Measurements from ENCODE around the gene PCDH9.

PCDH9 gene

GRCh38 chr13:67229481-67230403, at the start of gene PCDH9:
TSS of gene PCDH9 (minus strand) at chr13:67230336. CDS start at chr13:67228440, 1,896 bp downstream.
- no peak for DNase-seq (ENCODE audit: low read depth in 4 of 4, low spot score in 1 of 4)

DNA sequence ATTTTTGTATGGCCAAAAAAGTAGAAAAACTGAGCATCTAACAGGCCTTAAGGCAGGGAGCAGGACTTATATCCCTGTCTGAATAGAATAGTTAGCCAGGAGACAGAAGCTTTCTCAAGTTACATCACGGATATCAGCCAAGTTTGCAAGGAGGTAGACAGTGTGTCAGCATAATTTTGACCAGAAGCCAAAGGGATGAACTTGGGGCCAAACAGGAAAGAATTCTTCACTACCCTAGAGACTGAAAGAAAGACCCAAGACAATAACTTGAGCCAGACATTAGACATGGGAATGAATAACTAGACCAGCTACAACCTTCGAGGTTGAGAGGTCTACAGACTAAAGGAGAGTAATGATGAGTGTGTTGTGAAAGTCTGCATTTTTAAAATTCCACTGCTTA, 48.1 kb upstream of the PCDH9 start:
- no peak for DNase-seq (ENCODE audit: low read depth in 4 of 4, low spot score in 1 of 4)

DNA sequence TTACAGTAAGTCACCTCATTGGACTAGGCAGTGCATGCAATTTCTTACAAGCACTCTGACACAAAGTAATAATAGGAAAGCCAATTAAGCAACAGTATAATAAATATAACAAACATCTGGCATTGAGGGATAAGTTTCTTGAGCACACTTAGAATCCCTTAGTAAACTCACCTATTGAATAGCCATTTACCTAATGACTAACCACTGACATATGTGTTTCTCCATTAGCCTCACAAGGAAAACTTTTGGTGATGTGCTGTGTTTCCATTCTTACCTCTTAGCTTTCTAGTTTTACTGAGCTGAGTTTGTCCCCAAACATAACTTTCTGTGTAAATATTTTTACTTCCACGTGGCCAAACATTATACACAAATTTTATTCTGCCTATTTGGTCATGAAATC, 47.4 kb upstream of the PCDH9 start:
- no peak for DNase-seq (ENCODE audit: low read depth in 4 of 4, low spot score in 1 of 4)

DNA sequence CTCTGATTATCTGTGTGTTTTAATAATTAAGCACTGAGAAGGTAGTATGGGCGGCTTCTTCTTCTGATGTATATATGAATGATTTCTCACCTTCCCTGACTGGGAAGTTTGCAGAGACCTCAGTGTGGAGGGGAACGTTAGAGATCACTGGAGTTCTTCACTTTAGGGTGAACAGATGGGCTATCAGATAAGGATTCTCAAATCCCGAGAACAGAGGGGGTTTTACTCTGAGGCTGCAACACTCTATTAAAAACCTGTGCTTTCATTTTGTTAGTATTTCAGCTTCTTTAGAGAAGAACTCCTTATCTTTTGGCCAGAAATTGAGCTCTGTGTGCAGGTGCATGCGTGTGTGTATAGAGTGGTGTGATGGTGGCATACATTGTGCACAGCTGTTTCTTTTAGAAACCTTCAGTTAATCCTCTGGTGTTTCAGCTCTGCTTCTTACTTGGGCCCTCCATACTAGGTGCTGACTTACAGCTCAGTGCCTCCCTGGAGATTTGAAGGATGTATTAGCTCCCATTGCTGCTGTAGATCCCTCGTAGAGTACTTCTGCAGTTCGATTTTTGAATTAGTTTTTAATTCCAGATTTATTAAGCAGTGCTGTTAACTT, 45.3 kb upstream of the PCDH9 start:
- DNase-seq (ENCODE audit: low read depth in 4 of 4, low spot score in 1 of 4), result no peak

- no peak for DNase-seq (ENCODE audit: low read depth in 4 of 4, low spot score in 1 of 4)
Observed at GRCh38 chr13:67273001-67273400, 42.9 kb upstream of the PCDH9 start.

GRCh38 chr13:67267136-67267535, 37.0 kb upstream of the PCDH9 start:
- DNase-seq (ENCODE audit: low read depth in 4 of 4, low spot score in 1 of 4), result no peak

DNA sequence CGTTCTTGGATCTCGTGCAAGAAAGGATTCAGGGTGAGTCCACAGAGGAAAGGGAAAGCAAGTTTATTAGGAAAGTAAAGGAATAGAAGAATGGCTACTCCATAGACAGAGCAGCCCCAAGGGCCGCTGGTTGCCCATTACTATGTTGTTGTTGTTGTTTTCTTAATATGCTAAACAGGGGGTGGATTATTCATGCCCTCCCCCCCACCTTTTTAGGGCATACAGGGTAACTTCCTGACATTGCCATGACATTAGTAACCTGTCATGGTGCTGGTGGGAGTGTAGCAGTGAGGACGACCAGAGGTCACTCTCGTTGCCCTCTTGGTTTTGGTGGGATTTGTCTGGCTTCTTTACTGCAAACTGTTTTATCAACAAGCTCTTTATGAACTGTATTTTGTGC, 29.1 kb upstream of the PCDH9 start:
- no peak for DNase-seq (ENCODE audit: low read depth in 4 of 4, low spot score in 1 of 4)

GRCh38 chr13:67258482-67258881, 28.3 kb upstream of the PCDH9 start:
- no peak for DNase-seq (ENCODE audit: low read depth in 4 of 4, low spot score in 1 of 4)

GRCh38 chr13:67238861-67239260, 8.7 kb upstream of the PCDH9 start:
- no peak for DNase-seq (ENCODE audit: low read depth in 4 of 4, low spot score in 1 of 4)

GRCh38 chr13:67238277-67238859, 8.2 kb upstream of the PCDH9 start:
- no peak for DNase-seq (ENCODE audit: low read depth in 4 of 4, low spot score in 1 of 4)

- no peak for DNase-seq (ENCODE audit: low read depth in 4 of 4, low spot score in 1 of 4)
Observed at GRCh38 chr13:67235265-67235664, 5.1 kb upstream of the PCDH9 start.

DNA sequence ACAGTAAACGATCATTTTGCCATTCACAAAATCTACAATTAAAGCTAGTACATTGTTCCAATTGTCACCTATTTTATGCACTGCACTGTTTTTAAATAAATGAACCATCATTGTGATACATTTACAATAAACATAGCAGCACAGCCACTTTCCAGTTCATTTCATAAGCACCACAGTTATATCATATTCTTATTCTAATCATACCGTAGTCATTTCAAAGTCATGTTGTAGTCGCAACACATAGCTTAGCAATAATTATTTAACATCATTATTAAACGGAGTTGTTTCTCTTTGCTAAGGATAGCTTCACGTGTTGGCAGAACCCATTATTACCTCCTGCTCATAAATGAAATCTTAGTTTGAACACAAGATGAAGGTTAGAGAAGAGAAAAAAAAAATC, 2.2 kb upstream of the PCDH9 start:
- no peak for DNase-seq (ENCODE audit: low read depth in 4 of 4, low spot score in 1 of 4)

DNA sequence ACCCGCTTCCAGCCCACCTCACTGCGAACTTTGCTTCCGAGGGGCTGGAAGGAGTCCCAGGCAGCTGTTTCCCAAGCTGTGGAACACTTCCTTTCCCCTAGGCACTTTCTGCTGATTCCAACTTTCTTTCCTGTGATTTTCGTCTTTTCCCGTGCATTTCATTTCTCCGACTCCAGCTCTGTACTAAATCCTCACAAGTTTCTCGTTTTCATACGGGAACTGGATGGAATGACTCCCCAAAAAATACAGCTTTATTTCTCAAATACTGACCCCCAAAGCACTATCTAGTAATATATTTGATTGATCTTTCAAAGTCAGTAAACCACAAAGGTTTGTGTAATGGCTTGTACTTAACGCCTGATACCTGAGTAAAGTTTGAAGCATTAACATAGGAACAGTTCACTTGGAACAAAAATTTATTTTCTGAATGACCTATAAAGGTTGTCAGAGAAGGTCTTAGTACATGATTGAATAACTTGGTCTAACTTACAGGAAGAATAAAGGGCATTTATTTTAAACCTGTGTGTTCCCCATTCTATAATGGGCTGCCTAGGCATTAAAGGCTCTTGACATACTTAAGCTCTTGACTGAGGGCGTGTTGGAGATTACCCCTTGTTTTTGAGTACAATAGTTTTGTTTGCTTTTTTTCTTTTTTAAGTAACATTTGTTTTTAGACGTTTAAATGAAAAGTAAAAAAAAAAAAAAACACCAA, 1.3 kb upstream of the PCDH9 start:
- DNase-seq (ENCODE audit: low read depth in 4 of 4, low spot score in 1 of 4), result no peak

- DNase-seq (ENCODE audit: low read depth in 4 of 4, low spot score in 1 of 4), result peak; percentile 52 to 87 (median 77)
Observed at GRCh38 chr13:67230404-67231288, 510 bp upstream of the PCDH9 start.

- no peak for DNase-seq (ENCODE audit: low read depth in 4 of 4, low spot score in 1 of 4)
Observed at GRCh38 chr13:67228916-67229315, 1.2 kb downstream of the PCDH9 start.

DNA sequence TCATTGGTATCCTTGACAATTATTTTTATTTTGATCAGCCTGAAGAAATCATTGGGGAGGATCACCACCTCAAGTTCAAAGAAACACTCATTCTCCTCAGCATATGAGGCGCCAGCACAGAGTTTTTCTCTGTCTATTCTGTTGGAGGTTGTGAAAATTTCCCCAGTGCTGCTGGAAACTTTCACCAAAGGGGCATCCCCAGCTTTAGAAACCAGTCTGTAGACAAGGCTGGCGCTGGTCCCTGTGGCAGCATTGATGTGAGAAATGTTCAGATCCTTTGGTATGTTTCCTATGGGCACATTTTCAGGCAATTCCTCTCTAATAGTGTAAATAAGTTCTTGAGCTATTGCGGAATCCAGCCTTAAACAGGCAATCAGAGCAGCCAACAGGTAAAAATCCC, 2.1 kb downstream of the PCDH9 start:
- DNase-seq (ENCODE audit: low read depth in 4 of 4, low spot score in 1 of 4), result no peak

DNA sequence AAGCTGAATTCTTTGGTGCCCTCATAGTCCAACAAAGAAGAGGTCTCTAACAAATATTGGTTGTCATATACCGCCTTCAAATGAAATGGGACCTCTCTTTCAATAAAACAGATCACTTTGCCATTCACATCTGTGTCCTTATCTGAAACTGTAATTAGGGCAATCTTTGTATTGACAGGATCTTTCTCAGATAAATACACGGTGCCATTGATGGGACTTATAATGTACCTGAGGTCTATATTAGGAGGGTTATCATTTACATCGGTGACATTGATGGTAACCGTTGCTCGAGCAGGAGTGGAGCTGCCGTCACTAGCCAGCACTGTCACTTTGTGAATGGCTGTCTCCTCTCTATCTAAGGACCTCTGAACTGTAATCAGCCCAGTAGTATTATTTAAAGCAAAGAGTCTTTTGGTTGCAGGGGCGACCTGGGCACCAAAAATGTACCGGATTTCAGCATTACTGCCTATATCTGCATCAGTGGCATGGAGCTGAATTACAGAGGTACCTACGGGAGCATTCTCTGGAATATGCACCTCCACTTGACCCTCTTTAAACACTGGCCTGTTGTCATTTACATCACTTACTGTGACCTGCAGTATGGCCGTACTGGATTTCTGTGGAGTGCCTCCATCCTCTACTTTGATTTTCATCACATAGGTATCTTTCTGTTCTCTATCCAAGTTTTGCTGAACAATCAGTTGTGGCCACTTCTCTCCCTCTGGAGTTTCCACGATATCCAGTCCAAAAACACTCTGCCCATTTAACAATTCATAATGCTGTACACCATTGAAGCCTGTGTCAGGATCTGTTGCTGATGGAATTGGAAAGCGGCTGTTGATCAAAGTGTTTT, 2.8 kb downstream of the PCDH9 start:
- no peak for DNase-seq (ENCODE audit: low read depth in 4 of 4, low spot score in 1 of 4)

DNA sequence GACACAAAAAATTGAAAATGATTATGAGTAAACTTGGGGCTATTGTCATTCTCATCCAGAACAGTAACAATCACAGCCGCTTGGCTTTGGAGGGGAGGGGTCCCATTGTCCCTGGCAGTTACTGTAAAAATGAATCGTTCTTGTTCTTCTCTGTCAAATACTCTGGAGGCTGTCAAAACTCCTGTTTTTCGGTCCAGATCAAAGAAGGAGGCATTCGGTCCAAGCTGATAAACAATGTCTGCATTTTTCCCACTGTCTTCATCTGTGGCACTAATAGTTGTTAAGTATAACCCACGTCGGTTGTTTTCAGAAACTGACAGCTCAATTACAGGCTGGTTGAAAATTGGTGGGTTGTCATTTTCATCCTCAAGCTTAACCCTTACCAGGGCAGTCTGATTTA, 3.4 kb downstream of the PCDH9 start:
- no peak for DNase-seq (ENCODE audit: low read depth in 4 of 4, low spot score in 1 of 4)

DNA sequence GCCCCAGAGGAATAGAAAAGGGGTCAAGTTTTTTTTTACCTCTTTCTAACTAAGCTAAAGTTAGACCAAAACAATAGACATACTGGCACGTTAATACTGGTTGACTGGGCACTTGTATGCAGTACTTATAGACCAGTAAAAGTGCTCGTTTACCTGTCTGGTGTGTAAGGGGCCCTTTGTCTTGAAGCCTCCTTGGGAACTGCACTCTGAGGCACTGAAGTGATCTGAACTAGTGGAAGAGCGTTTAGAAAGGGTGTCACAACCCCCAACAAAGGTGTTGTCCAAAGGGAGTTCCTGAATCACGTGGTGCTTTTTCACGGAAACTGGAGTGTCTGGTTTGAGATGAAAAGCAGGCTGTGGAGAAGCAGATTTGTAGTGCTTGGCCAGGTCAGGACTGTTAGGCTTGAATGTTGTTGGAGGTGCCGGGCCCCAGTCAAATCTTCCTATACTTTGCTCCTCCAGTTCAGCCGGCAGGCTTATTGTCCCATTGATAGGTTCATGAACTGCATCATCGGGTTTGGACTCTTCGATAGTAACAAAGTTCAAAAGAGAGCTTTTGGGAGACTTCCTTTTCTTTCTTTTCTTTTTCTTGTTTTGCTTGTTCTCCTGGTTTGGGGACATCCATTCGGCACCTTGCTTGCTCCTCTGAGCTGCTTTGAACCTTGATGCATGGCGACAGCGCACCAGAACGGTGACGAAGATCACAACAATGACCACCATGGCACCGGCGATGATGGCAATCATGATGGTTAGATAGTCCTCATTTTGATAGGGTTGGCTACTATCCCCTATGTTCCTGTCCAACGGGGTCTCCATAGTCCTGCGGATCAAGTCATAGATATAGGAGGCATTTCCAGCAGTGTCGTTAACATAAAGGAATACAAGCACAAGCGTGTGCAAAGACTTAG, 4.6 kb downstream of the PCDH9 start:
- no peak for DNase-seq (ENCODE audit: low read depth in 4 of 4, low spot score in 1 of 4)

All from stimulated activated CD4-positive, alpha-beta T cell treated with anti-CD3 and anti-CD28 coated beads, Interleukin-1b, Interleukin-23, amount 100 ng/mL, for 24 hours (primary cell).